HG03039 (cell line): ENCODE measurements around the gene CLDN5.
"Not testable (repeated sequence)": the region's sequence is repeated elsewhere in the genome, so short reads cannot be mapped to it uniquely, and the experiment has no call there.

Source experiments
- ATAC-seq: cut with Tn5 transposase; IDR thresholded peaks from one replicate; pipeline ENCODE4 v1.9.1; 2021; ENCODE audit warnings: mild to moderate bottlenecking, moderate library complexity; ENCODE audit not compliant: unreplicated experiment

Gene CLDN5

GRCh38 chr22:19548964-19549363 is 24.8 kb upstream of the CLDN5 start:
- ATAC-seq: no peak

GRCh38 chr22:19548427-19548826 is 24.2 kb upstream of the CLDN5 start:
- ATAC-seq: not testable (repeated sequence)

GRCh38 chr22:19547620-19548019 is 23.4 kb upstream of the CLDN5 start:
- ATAC-seq: no peak

GRCh38 chr22:19546680-19547079 is 22.5 kb upstream of the CLDN5 start:
- no peak for ATAC-seq

GRCh38 chr22:19545935-19546207 is 21.7 kb upstream of the CLDN5 start:
- no peak for ATAC-seq

- ATAC-seq: no peak
These were observed 19.9 kb upstream of the CLDN5 start for GRCh38 chr22:19543970-19544708.

- ATAC-seq: no peak
These were observed 16.2 kb upstream of the CLDN5 start for GRCh38 chr22:19540394-19540793.

- ATAC-seq: no peak
These were observed 13.8 kb upstream of the CLDN5 start for GRCh38 chr22:19537941-19538488.

- ATAC-seq: no peak
These were observed 12.4 kb upstream of the CLDN5 start for GRCh38 chr22:19536564-19536963.

- ATAC-seq: no peak
These were observed 10.8 kb upstream of the CLDN5 start for GRCh38 chr22:19535001-19535400.

- no peak for ATAC-seq
These were observed 9.6 kb upstream of the CLDN5 start for GRCh38 chr22:19533857-19534256.

- no peak for ATAC-seq
These were observed 8.9 kb upstream of the CLDN5 start for GRCh38 chr22:19533049-19533626.

GRCh38 chr22:19531327-19531726 is 7.1 kb upstream of the CLDN5 start:
- ATAC-seq: not testable (repeated sequence)

GRCh38 chr22:19530751-19531150 is 6.5 kb upstream of the CLDN5 start:
- no peak for ATAC-seq

GRCh38 chr22:19529811-19530210 is 5.6 kb upstream of the CLDN5 start:
- no peak for ATAC-seq

- no peak for ATAC-seq
These were observed 3.7 kb upstream of the CLDN5 start for GRCh38 chr22:19527861-19528417.

GRCh38 chr22:19527321-19527721 is 3.1 kb upstream of the CLDN5 start:
- no peak for ATAC-seq

GRCh38 chr22:19526702-19527111 is 2.5 kb upstream of the CLDN5 start:
- ATAC-seq: no peak

GRCh38 chr22:19526076-19526701 is 2.0 kb upstream of the CLDN5 start:
- no peak for ATAC-seq

GRCh38 chr22:19525666-19526065 is 1.5 kb upstream of the CLDN5 start:
- no peak for ATAC-seq

GRCh38 chr22:19525116-19525660 is 978 bp upstream of the CLDN5 start:
- ATAC-seq: no peak
